Skeletal muscle satellite cell (primary cell): Measurements from ENCODE around the gene AKR1E2.

Experiments
- H3K27me3 ChIP-seq: 2 replicates; pipeline ENCODE4 v1.7.0; 2013; ENCODE audit warnings: low read length; ENCODE audit not compliant: control insufficient read depth, insufficient read depth
- H3K36me3 ChIP-seq: 2 replicates; pipeline ENCODE4 v1.7.0; 2013; ENCODE audit warnings: mild to moderate bottlenecking, control low read depth, low read length; ENCODE audit not compliant: insufficient read depth
- H3K4me1 ChIP-seq: 2 replicates; pipeline ENCODE4 v1.7.0; 2013; ENCODE audit warnings: low read length; ENCODE audit not compliant: control insufficient read depth, insufficient read depth
- H3K4me2 ChIP-seq: 2 replicates; pipeline ENCODE4 v1.7.0; 2013; ENCODE audit warnings: mild to moderate bottlenecking, low read length
- H3K4me3 ChIP-seq: 2 replicates; pipeline ENCODE4 v1.7.0; 2013; ENCODE audit warnings: low read length
- H3K9ac ChIP-seq: 2 replicates; pipeline ENCODE4 v1.7.0; 2013; ENCODE audit warnings: mild to moderate bottlenecking, low read depth, low read length, moderate library complexity
- H3K9me3 ChIP-seq: replicated peaks from 2 replicates; pipeline ENCODE4 v1.7.0; 2013; ENCODE audit warnings: mild to moderate bottlenecking, control low read depth, low read length

Gene AKR1E2

GRCh38 chr10:4847561-4848355 lies 21.8 kb downstream of the AKR1E2 start:
- no peak overlapping the region for H3K4me2 ChIP-seq
- peak overlapping the region; percentile 44 for H3K9ac ChIP-seq
- H3K4me3 ChIP-seq = no peak overlapping the region

DNA sequence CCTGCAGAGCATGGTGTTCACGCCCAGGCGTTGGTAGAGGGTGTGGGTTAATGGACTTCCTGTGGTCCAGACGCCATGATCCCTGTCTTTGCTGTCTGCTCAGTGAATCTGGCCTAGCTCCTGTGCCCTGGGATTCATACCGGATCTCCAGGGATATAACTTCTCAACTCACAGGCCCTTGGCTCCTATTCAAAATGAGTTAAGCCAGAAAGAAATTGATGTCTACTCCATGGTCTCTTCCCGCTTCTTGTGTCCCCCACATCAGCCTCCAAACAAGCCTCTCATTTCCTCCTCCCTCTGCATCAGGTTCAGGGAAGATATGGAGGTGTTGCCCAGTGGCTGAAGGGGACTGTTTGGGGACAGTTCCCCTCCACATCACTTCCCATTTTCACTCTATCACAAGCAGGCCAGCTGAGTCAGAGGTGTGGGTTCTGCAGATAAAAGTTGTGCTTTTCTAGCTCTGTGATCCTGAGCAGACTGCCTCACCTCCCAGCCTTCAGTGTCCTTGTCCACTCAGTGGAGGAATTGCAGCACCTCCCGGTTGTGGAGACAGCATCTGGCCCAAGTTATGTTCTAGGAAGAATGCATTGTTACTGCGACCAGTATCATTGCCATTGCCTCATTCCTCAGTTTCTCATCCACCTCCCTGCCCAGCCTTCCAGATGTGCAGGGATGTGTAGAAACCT lies 22.5 kb downstream of the AKR1E2 start:
- Histone ChIP-seq H3K36me3 (no peaks in the 10 kb centered on the region), H3K9me3 (no peaks in the 10 kb centered on the region), H3K27me3 (no peaks in the 10 kb centered on the region), H3K9ac (no peak overlapping the region), H3K4me1 (peaks cover 31% of the 10 kb centered on the region), H3K4me2 (no peak overlapping the region), H3K4me3 (no peak overlapping the region)

More at GRCh38 chr10:4847561-4848355, 21.8 kb downstream of the AKR1E2 start:
- H3K9me3 ChIP-seq = no peaks in the 10 kb centered on the region
- peaks cover 31% of the 10 kb centered on the region for H3K4me1 ChIP-seq
- no peaks in the 10 kb centered on the region for H3K27me3 ChIP-seq
- H3K36me3 ChIP-seq = no peaks in the 10 kb centered on the region

DNA sequence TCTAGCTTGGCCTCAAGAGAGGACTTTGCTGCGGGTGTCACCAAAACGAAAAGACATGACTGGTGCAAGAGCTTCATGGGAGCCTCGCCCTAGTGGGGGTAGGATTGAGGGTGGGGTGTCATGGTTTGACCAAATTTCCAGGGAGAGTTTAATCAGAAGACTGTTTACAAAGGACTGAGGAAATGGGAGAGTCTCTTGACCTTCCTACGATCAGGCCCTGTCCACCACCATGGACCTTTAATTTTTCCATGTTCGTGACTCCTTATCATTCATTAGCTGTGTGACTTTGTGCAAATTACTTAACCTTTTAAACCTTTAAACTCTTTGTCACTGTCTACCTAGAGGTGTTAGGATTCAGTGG lies 23.0 kb downstream of the AKR1E2 start:
- Histone ChIP-seq H3K4me1 (peaks cover 31% of the 10 kb centered on the region), H3K9me3 (no peaks in the 10 kb centered on the region), H3K27me3 (no peaks in the 10 kb centered on the region), H3K4me3 (no peak overlapping the region), H3K9ac (no peak overlapping the region), H3K36me3 (no peaks in the 10 kb centered on the region), H3K4me2 (peak overlapping the region; percentile 53)

- Histone ChIP-seq H3K9me3 (no peaks in the 10 kb centered on the region), H3K4me3 (peak overlapping the region; percentile 24), H3K4me1 (peaks cover 31% of the 10 kb centered on the region), H3K27me3 (no peaks in the 10 kb centered on the region), H3K36me3 (no peaks in the 10 kb centered on the region), H3K9ac (peak overlapping the region; percentile 73), H3K4me2 (peak overlapping the region; percentile 68)
Observed at GRCh38 chr10:4849555-4850242, 23.7 kb downstream of the AKR1E2 start.

DNA sequence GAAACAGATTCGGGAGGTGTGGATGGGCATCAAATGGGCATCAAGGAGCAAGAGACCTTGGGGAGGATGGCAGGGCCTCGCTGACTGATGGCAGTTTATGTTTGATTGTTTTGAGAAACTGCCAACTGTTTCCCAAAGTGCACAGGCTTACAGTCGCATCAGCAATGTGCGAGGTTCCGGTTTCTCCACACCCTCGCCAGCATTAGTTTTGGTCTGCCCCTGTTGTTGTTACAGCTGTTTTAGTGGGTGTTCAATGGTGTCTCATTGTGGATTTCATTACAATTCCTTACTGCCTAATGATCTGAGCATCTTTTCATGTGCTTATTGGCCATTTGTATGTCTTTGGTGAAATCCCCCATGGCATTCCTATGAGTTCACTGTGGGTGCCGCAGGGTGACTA lies 24.4 kb downstream of the AKR1E2 start:
- peak overlapping the region; percentile 68 for H3K4me2 ChIP-seq
- no peaks in the 10 kb centered on the region for H3K36me3 ChIP-seq
- H3K27me3 ChIP-seq = no peaks in the 10 kb centered on the region
- peak overlapping the region; percentile 73 for H3K9ac ChIP-seq
- peak overlapping the region; percentile 24 for H3K4me3 ChIP-seq
- H3K4me1 ChIP-seq = peaks cover 31% of the 10 kb centered on the region
- H3K9me3 ChIP-seq = no peaks in the 10 kb centered on the region

DNA sequence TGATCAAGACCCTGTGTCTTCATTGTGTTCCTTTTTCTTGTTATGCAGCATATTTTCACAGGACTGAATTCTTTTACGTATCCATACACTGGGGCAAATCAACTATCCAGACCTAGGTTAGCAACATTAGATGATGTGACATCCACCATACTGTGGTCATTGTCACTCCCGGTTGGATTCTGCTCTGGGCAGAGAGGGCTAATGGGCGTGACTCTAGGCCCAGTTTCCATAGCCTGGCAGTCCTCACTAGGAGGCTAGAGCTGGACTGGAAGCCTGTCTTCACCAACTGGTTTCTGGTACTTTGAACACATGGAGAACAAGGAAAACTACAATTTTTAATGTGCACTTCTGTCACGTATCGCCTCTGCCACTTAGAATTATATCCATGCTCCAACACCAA lies 25.2 kb downstream of the AKR1E2 start:
- no peak overlapping the region for H3K4me2 ChIP-seq
- H3K9ac ChIP-seq = no peak overlapping the region
- no peaks in the 10 kb centered on the region for H3K9me3 ChIP-seq
- no peaks in the 10 kb centered on the region for H3K27me3 ChIP-seq
- no peak overlapping the region for H3K4me3 ChIP-seq
- H3K4me1 ChIP-seq = peaks cover 31% of the 10 kb centered on the region
- no peaks in the 10 kb centered on the region for H3K36me3 ChIP-seq

GRCh38 chr10:4851846-4852245 lies 25.8 kb downstream of the AKR1E2 start:
- Histone ChIP-seq H3K9ac (no peak overlapping the region), H3K4me3 (no peak overlapping the region)

GRCh38 chr10:4865945-4866661 lies 40.1 kb downstream of the AKR1E2 start:
- no peaks in the 10 kb centered on the region for H3K36me3 ChIP-seq
- no peak overlapping the region for H3K4me2 ChIP-seq
- peaks cover 2% of the 10 kb centered on the region for H3K4me1 ChIP-seq
- no peaks in the 10 kb centered on the region for H3K9me3 ChIP-seq
- H3K4me3 ChIP-seq = no peak overlapping the region
- no peaks in the 10 kb centered on the region for H3K27me3 ChIP-seq
- no peak overlapping the region for H3K9ac ChIP-seq

More at GRCh38 chr10:4851846-4852245, 25.8 kb downstream of the AKR1E2 start:
- Histone ChIP-seq H3K9me3 (no peaks in the 10 kb centered on the region), H3K4me2 (no peak overlapping the region), H3K4me1 (peaks cover 31% of the 10 kb centered on the region), H3K36me3 (no peaks in the 10 kb centered on the region), H3K27me3 (no peaks in the 10 kb centered on the region)

GRCh38 chr10:4867109-4867519 lies 41.1 kb downstream of the AKR1E2 start:
- H3K4me2 ChIP-seq = no peak overlapping the region
- H3K4me1 ChIP-seq = peaks cover 2% of the 10 kb centered on the region
- H3K36me3 ChIP-seq = no peaks in the 10 kb centered on the region
- H3K27me3 ChIP-seq = no peaks in the 10 kb centered on the region
- no peak overlapping the region for H3K9ac ChIP-seq
- H3K9me3 ChIP-seq = no peaks in the 10 kb centered on the region
- H3K4me3 ChIP-seq = no peak overlapping the region

DNA sequence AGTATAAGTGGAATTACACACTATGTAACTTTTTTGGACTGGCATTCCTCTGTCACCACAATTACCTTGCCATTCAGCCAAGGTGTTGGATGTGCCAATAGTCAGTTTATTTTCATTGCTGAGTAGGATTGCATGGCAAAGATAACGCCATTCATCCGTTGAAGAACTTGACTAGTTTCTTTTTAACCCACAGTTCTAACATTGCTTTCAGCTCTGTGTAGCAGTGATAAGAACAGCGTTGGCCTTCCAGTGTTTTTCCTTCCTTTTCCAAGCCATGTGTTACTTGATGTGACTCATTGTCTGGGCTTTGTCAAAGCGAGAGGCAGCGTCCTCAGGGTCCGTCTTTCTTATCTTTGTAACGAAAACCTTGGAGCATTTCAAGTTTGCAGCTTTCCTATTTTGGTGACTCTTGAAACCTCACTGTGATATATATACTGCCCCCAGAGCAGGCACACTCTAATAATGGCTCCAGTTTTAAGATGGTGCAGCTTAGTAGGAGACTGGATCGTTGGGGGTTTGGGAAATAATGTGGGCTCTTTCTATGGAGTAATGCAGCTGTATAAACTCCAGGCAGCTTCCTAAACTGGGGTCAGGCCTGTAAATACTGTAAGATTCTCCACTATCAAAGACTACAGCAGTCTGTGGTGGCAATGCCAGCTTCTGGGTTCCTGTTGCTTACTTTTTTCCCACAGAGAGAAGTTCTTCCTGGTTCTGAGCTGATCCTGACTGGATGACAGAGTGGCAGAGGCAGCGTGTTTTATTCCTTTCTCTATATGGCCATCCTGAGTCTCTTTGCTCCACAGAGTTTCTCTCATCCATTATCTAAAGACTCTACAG lies 41.7 kb downstream of the AKR1E2 start:
- H3K4me1 ChIP-seq = peaks cover 2% of the 10 kb centered on the region
- no peaks in the 10 kb centered on the region for H3K36me3 ChIP-seq
- H3K9me3 ChIP-seq = no peaks in the 10 kb centered on the region
- no peak overlapping the region for H3K9ac ChIP-seq
- H3K4me3 ChIP-seq = no peak overlapping the region
- H3K4me2 ChIP-seq = no peak overlapping the region
- no peaks in the 10 kb centered on the region for H3K27me3 ChIP-seq
